GM19452 (cell line): ENCODE data around the gene TAGLN2.

Source experiments
- ATAC-seq: cut with Tn5 transposase; IDR thresholded peaks from one replicate; pipeline ENCODE4 v1.9.1; 2021; ENCODE audit not compliant: unreplicated experiment

TAGLN2 gene

DNA sequence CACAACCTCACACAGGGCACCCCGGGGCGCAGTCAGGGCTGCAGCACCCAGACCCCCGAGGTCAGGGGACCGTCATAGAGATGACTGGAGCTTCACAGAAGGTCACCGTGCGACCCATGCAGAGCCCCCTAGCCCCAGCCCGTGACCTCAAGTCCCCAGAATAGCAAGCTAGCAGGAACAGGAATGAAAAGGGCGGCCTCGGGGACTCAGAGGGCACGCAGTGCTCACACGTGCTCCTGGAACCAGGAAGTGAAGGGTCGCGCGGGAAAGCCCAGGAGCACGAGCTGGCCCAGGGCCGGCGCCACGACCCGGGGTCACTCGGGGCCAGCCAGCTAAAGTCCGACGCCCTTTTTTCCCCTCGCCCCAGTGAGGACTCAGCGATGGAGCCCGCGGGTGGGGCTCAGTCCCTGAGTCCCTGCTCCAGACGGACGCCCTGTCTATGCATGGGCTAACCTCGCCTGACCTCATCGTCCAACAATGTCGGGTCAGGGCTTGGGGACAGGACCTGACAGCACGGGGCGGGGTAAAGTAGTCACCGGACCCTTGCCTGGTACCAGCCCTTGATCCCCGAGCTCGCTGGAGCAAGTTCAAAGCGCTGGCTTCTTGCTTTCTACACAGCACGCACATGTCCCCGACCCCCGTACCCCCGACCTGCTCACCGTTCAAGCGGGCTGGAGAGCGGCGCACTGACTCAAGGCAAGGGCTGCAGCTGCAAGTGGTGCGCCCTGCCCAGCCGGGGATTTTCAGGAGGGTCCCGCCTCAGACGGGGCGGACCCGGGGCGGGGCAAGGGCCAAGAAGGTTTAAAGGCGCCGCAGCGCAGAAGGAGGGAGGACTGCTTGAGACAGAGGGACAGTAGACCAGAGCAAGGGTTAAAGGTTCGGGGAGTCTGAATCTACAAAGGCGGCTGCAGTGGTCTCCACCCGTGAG lies at the start of gene TAGLN2:
Gene TAGLN2, minus strand, starts transcription at position 717 of the 928 bp plus-strand sequence. CDS start 4,998 bp downstream, outside the sequence.
- ATAC-seq = peak; percentile 62

DNA sequence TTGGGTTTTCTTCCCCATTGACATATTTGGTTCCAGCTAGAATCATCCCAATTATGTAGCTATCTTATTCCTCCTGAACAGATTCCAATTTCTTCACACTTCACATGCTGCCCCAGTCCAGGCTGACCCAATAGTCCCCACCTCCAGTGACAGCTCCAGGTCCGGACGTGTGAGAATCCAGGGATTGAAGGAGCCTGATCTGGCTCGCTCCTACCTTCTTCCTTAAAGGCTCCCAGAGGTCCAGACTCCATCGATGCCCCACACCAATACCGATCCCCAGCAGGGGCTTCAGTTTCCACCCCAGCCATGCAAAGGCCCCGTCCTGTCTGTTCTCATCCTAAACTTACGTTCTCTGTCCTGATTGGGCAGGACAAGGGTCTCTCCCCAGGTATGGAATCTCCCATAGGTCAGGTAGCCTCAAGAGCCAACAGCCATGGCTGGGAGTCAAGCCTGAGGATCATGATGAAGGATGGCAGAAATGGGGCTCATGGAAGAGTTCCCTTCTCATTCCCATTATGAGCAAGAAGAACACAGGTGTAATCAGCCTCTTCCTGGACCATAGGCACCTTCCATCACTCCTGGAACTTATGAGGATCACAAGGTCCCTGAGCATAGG lies 49.2 kb upstream of the TAGLN2 start:
- ATAC-seq = no peak

DNA sequence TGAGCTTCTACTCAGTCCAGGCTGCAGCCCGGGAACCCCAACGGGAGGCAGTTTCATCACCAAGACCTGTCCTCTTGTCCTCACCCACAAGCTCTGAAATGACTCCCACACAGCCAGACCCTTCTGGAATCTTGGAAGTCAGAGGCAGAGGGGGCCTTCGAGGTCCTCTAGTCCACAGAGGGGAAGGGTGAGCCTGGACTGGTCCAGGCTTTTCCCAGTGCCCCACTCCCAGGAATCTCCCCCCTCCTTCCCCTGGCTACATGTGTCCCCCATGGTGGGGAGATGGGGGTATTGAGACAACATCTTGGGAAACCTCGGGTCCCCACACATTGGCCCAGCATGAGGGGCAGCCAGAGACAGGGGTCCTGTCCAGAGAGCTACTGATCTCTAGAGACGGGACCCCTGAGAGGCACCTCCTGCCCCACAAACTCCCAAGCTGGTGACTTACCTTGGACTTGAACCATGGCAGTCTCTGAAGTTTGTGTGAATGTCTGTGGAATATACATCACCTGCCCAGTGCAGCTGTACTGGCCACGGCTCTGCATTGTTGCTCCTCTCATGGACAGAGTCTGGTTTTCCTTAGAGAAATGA lies 48.1 kb upstream of the TAGLN2 start:
- ATAC-seq = no peak

DNA sequence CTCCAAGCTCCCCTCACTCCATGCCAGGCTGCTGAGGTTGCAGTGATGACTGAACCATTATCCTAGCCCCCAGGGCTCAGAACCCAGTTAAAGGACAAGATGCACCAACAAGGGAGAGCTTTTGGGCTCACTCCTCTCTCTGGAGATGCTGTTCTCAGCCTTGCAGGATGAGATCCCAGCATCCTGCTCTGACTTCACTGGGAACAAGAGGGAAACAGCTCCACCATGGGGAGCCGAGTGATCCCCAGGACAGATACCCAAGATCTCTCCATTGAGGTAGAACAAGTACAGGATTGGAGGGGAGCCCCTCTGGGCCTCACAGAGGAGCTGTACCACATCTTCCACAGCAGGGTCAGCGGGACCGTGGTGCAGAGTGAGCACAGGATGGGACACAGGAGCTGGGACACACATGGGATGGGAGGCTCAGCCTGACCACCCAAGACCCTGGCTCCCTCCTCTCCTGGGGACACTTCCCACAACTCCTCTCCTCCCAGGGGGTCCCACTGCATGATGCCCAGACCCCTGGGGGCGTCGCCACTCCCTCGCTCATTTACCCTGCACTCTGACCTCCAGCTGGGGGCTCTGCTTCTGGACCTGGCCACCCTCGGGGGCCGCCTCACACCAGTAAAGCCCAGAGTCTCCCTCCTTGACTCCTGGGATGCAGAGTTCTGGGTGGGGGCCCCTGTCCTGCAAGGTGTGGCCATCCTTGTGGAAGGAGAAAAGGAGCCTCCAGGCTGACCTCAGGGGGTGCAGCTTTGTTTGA lies 47.3 kb upstream of the TAGLN2 start:
- no peak for ATAC-seq

DNA sequence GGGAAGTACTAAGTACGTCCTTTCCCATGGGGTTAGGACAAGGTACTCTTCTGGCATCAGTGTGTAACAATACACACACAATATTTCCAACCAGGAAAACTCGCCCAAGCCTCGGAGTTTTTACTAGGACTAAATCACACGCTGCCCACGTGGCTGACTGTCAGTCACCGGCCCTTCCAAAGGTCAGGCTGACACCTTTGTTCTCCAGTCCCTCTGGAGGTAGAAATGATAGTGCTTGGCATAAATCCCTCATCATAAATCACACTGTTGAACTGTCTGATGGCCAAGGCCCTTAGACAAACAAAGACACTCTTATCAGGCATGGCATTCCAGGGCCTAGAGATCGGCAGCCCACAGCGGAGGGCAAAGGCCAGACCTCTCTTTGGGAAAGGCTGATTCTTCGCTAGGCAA lies 45.6 kb upstream of the TAGLN2 start:
- ATAC-seq = no peak

DNA sequence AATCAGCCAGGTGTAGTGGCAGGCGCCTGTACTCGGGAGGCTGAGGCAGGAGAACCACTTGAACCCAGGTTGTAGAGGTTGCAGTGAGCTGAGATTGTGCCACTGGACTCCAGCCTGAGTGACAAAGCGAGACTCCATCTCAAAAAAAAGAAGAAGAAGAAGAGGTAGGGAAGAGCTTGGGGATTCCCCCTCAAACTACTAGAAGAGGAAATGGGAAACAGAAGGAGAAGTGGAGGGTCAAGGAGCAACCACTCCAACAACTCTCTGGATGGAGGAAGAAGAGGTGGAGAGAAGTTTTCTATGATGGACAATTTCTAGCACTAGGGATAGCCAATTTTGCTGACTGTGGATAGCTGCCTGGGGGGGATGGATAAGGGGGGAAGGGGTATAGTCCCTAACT lies 43.6 kb upstream of the TAGLN2 start:
- no peak for ATAC-seq

DNA sequence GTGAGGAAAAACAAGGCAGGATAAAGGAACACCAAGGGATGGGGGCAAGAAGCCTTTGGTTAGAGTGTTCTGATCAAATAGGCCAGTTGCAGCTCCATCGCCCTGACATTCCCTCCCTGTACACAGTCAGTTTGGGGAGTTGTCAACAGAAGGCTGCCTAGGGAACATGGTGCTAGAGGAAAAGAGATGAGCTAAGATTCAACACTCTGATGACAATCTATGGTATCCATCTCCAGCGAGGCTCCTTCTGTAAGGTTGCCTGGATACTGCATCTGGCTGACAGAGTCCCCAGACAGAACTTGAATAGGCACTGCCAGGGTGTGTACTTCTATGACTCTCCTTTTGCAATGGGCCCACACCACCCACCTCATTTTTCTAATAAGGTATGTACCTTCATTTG lies 40.0 kb upstream of the TAGLN2 start:
- ATAC-seq = no peak

DNA sequence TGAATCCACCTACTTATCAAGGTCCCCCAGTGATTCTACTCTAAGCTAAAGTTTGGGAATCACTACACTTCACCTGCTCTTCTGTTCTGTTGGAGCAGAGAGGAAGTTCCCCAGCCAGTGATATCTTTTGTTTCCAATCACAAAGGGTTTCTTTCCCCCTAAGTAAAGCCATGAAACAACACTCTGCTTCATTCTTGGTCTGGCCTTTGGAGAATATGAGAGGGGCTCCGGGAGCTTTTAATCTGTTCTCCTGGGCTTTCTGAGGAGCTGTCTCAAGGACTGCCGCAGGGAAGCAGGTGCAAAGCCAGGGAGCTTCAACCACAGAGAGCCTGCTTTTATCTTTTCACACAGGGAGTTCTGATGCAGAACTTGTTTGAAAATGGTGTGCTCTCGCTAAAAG lies 38.8 kb upstream of the TAGLN2 start:
- no peak for ATAC-seq

DNA sequence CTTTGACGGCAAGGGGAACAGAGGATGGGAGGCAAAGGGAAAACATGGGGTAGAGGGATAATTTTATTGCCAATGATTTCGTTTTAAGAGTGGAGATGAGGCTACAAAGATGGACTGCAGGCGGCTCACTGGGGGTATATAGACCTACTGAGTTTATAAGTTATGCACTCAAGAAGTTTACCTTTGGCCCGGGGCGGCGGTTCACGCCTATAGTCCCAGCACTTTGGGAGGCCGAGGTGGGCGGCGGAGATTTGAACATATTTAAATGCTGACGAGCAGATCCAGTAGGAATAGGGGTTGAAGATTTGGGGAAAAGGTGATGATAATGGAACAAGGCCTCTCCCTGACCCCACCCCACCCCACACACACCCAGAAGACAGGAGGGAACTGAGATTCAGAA lies 36.9 kb upstream of the TAGLN2 start:
- no peak for ATAC-seq

DNA sequence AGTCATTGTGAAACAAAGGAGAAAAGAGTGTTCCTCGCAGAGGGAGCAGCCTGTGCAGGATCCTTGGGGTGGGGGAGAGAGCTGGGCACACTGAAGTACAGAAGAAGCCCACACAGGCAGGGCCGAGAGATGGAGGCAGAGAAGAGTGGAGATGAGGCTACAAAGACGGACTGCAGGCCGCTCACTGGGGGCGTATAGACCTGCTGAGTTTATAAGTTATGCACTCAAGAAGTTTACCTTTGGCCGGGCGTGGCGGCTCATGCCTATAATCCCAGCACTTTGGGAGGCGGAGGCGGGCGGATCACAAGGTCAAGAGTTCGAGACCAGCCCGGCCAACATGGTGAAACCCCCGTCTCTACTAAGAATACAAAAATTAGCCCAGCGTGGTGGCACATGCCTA lies 36.3 kb upstream of the TAGLN2 start:
- no peak for ATAC-seq

DNA sequence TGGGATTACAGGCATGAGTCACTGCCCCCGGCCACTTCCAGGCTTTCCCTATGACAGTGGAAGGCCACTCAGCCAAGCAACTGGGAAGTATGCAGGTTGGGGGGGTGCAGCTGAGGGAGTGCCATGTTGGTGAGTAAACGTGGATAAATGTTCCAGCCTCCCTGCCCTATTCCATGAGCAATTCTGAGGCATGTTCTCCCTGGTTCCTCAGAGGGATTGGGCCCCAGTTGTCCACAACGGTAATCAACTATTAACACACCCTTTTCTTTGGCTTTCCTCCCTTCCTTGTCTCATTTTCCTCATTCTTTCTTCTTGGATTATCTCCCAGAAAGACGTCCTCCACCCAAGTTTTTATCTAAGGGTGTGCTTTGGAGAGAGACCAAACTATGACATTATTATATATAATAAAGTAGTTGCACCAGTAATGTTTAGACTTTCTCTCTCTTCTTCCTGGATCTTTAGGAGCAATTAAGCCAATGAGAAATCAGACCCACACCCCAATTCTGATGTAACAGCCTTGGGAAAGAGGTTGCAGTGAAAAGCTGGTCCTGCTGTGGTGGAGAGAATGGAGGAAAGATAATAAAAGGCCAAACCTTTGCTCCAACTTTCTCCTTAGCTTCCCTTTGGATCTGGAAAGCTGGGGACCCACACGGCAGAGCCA lies 35.5 kb upstream of the TAGLN2 start:
- no peak for ATAC-seq

DNA sequence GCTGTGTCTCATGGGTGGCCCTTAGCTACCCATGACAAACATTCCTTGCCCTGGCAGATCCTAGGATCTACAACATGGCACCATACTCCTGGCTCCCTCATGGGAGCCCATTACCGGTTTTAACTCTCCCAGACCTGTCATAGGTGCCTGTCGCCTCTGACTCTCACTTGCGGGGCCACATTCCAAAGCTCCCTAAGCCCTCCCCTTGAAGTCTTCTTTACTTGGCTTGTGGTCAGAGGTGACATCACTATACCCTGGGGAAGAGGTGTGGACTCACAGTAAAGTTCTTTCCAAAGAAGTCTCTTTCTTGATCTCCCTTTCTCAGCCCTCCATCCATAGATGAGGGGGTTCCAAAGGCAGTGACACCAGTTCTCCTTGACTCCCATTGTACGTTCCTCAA lies 34.1 kb upstream of the TAGLN2 start:
- ATAC-seq = no peak

DNA sequence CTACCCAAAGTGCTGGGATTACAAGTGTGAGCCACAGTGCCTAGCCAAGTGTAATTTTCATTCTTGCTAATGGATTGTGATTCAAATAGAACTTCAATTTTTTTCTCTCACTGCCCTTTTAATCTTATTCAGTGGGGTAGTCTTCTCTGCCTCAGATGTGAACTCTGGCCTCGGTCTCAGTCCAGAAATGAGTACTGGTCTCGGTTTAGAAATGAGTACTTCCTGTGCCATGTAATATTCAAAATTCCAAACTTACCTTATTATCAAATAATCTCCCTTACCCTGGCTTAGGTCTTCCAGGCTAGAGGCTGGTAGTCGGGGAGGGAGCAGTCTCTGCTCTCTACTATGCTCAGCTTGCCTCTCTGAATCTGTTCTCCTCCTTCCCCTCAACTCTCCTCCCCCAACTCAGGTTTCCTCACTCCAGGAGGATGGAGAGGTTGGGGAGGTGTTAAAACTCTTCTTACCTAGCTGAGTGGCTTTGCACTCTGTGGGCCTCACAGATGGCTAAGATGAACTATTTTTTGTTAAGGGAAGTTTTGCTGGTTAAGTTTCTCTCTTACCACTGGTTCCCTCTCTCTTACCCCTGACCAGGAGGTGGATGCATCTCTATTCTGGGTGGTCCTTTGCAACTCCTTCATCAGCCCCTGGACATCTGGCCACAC lies 33.5 kb upstream of the TAGLN2 start:
- ATAC-seq = peak; percentile 58

DNA sequence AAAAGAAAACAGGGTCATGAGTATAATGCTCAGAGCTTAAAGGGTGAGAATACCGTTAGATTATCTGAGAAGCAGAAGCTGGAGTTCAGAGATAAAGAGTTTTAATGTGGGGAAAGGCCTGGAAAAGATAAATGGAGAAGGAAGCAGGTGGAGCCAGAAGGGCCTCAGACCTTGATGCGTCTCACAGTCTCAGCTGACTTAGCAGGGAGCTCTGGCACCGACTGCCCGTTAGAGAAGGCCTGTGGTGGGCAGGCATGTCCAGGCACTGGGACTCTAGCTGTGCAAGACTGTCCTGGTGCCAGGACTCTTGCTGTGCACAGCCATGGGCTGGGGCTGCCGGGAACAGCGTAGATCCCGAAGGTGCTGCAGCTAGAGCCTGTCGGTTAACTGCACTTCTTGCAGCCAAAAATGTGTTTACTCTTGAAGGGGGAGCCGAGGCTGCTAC lies 32.5 kb upstream of the TAGLN2 start:
- no peak for ATAC-seq

DNA sequence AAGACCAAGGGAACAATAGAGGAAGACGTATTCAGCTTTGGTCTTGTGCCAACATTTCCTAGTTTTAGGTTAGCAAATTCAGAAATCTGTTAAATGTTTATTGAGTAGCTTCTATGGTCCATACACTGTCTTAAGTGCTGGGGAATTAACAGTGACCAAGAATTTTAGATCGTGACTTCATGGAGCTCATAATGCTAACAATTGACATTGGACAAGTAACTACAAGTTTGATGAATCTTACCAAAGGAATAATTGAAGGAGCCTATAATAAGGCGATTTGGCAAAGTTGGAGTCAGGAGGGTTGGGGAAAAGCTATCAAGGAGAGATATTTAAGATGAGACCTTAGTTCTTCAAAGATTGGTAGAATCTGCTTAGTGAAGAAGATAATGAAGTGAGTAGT lies 30.1 kb upstream of the TAGLN2 start:
- ATAC-seq = no peak

DNA sequence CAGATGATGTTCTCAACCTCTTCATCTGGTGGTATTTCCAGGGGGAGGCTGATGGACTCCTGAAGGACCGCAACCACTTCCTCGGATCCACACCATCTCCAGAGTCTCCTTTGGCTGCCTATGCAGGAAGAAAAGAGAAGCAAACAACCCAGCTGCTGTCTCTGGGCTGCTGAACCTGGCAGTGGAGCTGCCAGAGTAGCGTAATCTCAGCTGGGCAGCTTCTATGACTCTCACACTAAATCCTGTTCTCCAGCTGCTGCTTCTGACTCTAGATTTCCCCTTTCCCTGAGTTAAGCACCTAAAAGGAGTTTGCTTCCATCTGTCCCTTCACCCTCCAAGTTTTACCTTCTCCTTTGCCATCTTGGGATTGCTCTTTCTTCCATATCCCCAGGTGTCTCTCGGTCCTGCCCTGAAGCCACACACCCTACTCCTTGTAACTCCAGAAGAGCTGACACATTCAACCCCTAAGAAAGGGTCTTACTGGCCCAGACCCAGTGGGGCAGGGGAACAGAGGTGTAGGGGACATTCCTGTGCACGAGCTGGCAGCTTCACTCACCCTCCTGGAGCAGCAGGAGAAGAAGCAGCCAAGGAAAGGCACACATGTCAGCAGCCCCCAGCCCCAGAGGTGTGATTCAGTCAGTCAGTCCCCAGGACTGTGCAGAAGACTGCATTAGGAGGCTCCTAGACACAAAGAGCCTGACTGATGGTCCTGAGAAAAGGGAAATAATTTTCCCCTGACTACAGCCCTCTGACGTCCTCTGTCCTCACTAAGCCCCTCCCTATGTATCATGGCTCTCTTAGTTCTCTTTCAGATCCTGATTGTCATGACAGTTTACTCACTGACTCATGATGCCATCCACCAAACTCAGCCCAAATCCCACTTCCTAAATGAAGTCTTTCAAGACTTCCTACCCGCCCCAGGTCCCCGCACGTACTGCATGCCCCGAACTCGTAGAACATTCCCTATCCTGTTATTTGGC lies 28.5 kb upstream of the TAGLN2 start, which contains the start of gene SLAMF9:
Gene SLAMF9, minus strand, starts transcription at position 702 of the 980 bp plus-strand sequence. Its CDS starts 100 bp downstream, at position 602.
- no peak for ATAC-seq

DNA sequence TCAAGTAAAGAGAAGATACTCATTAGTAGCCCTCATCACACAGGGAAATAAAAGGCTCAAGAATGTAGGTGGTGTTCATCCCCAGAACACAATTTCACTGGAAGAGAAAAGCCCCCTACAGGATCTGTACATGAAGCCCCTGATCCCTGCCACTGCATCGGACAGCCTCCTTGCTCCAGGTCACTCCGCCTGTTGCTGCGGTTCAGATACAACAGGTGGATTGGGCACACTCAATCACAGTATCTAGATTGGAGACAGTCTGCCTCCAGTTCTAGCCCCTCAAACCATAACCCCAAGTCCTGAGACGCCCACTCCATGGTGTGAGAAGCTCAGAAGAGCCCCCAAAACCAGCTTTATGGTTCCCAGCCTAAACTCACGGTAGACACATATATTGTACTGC lies 27.6 kb upstream of the TAGLN2 start:
- ATAC-seq = no peak

DNA sequence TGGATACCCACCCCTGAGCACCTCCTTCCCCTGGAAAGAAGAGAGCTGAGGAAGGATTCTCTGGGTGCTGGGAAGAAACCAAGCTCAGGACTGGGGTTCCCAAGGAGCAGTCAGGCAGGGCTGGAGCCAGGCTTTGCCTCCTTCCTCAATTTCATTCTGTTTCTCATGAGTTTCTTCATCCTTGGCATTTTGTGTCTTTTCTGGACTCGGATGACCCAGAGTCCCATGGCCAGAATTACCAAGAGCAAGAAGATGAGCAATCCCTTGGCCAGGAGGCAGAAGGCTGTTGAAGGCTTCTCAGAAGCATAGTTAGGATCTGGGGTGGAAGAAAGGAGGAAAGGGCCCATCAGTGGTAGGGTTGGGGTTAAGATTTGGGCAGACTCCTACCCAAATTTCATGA lies 26.2 kb upstream of the TAGLN2 start:
- ATAC-seq = no peak

DNA sequence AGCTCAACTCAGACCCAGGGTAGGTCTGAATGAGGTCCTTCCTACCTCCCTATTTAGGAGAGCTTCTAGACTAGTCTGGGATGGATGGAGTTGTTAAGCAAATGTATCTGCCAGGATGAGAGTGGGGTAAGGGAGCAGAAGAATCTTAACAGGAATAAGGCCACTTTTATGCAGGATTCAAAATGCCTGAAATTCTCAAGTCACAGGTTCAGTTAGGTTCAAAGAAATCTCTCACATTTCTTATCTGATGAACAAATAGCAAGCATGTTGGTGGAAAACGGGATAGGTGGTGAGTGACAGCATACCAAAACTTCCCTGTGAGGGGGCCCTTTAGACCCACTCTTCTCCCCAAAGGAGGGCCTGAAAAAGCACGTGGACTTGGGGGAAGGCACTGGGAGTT lies 25.7 kb upstream of the TAGLN2 start:
- ATAC-seq = no peak
